Measurements from ENCODE around the gene BRME1. TPM values are rescaled to one million over a fixed set of nuclear protein-coding genes. Genes with fewer than 3 reads are reported as not detected.

BRME1 gene
- total RNA-seq, 2 experiments from 2014 or later: 4.2 to 5.0 TPM

DNA sequence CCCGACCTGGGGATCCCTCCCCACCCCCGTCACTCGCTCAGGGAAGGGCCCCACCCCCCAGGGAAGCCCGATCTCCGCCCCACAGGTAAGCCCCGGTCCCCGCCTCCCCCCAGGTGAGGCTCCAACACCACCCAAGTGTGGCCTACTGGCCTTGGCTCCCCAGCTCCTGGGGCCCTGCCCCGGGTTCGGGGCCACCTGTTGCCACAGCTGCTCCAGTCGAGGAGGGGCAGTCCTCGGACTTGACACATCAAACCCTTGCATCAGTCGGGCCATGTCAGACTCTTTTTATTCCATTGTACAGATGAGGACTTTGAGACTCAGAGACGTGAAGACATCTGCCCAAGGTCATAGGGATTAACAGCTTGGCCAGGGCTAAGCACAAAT is 596 bp upstream of the BRME1 start:
- peak; percentile 42 for DNase-seq
- CTCF ChIA-PET: interaction anchor here (0.9 to 1.2 kb wide), 2 partner anchors 125 to 142 kb away, joined by 3 to 5 read pairs; partner anchors contain the start of gene IL27RA
- H3K4me1 Mint-ChIP-seq (ENCODE audit: low read depth): peaks cover 36% of the 10 kb centered on the region
- POLR2A ChIA-PET: interaction anchor here (1.4 kb wide), 1 partner anchor 10 kb away, joined by 10 read pairs; no protein-coding TSS in a partner anchor
- H3K27me3 Mint-ChIP-seq (ENCODE audit: low read depth): no peaks in the 10 kb centered on the region
- peak overlapping the region; percentile 76 for H3K4me3 Mint-ChIP-seq
- peaks cover 3% of the 10 kb centered on the region for H3K9me3 Mint-ChIP-seq (ENCODE audit: insufficient read depth)
- ATAC-seq: peak; percentile 36
- H3K36me3 Mint-ChIP-seq (ENCODE audit: low read depth): peaks cover 17% of the 10 kb centered on the region
- H3K27ac Mint-ChIP-seq: peak overlapping the region; percentile 53

DNA sequence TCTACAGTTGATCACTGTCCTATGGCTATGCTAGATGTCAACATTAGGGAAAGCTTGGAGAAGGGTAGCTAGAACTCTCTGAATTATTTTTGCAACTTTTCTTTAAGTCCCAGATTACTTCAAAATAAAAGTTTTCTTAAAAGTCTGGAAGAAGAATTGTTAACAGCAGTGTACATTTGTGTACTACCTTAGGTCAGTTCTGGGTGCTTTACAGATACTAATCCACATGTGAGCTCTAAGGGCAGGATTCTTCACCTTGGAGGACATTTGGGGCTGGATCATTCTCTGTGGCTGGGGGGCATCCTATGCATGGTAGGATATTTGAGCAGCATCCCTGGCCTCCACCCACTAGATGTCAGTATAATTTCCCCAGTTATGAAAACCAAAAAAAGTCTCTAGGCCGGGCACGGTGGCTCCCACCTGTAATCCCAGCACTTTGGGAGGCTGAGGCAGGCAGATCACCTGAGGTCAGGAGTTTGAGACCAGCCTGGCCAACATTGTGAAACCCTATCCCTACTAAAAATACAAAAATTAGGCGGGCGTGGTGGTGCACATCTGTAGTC is 2.8 kb downstream of the BRME1 start:
- peaks cover 4% of the 10 kb centered on the region for H3K36me3 Mint-ChIP-seq (ENCODE audit: low read depth)
- H3K9me3 Mint-ChIP-seq (ENCODE audit: insufficient read depth): peaks cover 3% of the 10 kb centered on the region
- H3K27ac Mint-ChIP-seq: peak overlapping the region; percentile 39
- ChIA-PET POLR2A (interaction anchor here (0.6 to 0.9 kb wide), 3 partner anchors 49 to 196 kb away, joined by 3 to 5 read pairs (median 3); partner anchors contain the start of gene IL27RA), CTCF (interaction anchor here (0.7 to 3.2 kb wide), 19 partner anchors 9 to 296 kb away, joined by 3 to 16 read pairs (median 3); partner anchors contain the start of gene IL27RA)
- DNase-seq (peak; percentile 62), ATAC-seq (no peak)
- no peak overlapping the region for H3K4me3 Mint-ChIP-seq
- no peaks in the 10 kb centered on the region for H3K27me3 Mint-ChIP-seq (ENCODE audit: low read depth)
- H3K4me1 Mint-ChIP-seq (ENCODE audit: low read depth): peaks cover 36% of the 10 kb centered on the region

- no peaks in the 10 kb centered on the region for H3K9me3 Mint-ChIP-seq (ENCODE audit: insufficient read depth)
- ChIA-PET POLR2A (interaction anchor here (0.9 kb wide), 1 partner anchor 52 kb away, joined by 3 read pairs; the partner anchor contains the start of gene DCAF15), CTCF (interaction anchor here (0.9 to 1.9 kb wide), 2 partner anchors 18 to 160 kb away, joined by 3 to 6 read pairs; no protein-coding TSS in a partner anchor)
- no peak overlapping the region for H3K4me3 Mint-ChIP-seq
- ATAC-seq (no peak), DNase-seq (no peak)
- peaks cover 19% of the 10 kb centered on the region for H3K4me1 Mint-ChIP-seq (ENCODE audit: low read depth)
- H3K27ac Mint-ChIP-seq: peak overlapping the region; percentile 55
- no peaks in the 10 kb centered on the region for H3K36me3 Mint-ChIP-seq (ENCODE audit: low read depth)
- no peaks in the 10 kb centered on the region for H3K27me3 Mint-ChIP-seq (ENCODE audit: low read depth)
Observed at GRCh38 chr19:13899912-13900584, 5.9 kb downstream of the BRME1 start.

DNA sequence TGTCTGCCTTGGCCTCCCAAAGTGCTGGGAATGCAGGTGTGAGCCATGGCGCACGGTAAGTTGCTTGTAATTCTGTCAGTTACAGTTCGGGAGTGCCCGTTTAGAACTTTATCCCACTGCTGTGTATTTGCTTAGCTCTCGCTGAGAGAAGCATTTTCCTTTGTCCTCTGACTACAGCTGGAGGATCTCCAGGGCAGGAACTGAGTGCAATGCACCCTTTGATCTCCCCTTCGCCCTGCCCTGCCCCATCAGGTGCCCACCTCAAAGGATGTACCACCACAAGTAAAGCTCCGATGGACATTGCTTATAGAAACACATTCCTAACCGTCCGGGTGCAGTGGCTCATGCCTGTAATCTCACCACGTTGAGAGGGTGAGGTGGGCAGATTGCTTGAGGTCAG is 6.5 kb downstream of the BRME1 start:
- DNase-seq: no peak
- no peaks in the 10 kb centered on the region for H3K36me3 Mint-ChIP-seq (ENCODE audit: low read depth)
- H3K4me1 Mint-ChIP-seq (ENCODE audit: low read depth): peaks cover 15% of the 10 kb centered on the region
- H3K4me3 Mint-ChIP-seq: no peak overlapping the region
- ChIA-PET CTCF (interaction anchor here (0.9 to 1.9 kb wide), 3 partner anchors 18 to 160 kb away, joined by 3 to 6 read pairs (median 3); partner anchors contain the start of gene IL27RA), POLR2A (interaction anchor here (0.9 kb wide), 1 partner anchor 53 kb away, joined by 3 read pairs; the partner anchor contains the start of gene DCAF15)
- H3K9me3 Mint-ChIP-seq (ENCODE audit: insufficient read depth): no peaks in the 10 kb centered on the region
- H3K27ac Mint-ChIP-seq: no peak overlapping the region
- ATAC-seq: no peak
- no peaks in the 10 kb centered on the region for H3K27me3 Mint-ChIP-seq (ENCODE audit: low read depth)

DNA sequence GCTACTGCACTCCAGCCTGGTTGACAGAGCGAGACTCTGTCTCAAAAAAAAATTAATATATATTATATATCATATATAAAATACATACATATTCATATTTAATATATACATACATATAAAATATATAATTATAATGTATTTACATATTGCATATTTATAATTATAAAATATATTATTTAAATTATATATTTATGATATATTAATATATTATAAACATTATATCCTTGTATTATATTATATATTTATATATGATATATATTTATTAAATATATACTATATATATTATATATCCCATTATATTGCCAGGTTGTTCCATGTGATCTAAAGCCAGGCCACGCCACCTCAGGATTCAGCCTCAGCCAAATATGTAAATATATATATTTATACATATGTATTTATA is 9.7 kb downstream of the BRME1 start:
- DNase-seq (no peak), ATAC-seq (no peak)
- no peak overlapping the region for H3K27ac Mint-ChIP-seq
- H3K4me3 Mint-ChIP-seq: no peak overlapping the region
- POLR2A ChIA-PET: no interaction called here
- H3K36me3 Mint-ChIP-seq (ENCODE audit: low read depth): no peaks in the 10 kb centered on the region
- H3K4me1 Mint-ChIP-seq (ENCODE audit: low read depth): no peaks in the 10 kb centered on the region
- CTCF ChIA-PET: no interaction called here
- H3K9me3 Mint-ChIP-seq (ENCODE audit: insufficient read depth): no peaks in the 10 kb centered on the region
- H3K27me3 Mint-ChIP-seq (ENCODE audit: low read depth): no peaks in the 10 kb centered on the region

- ChIA-PET POLR2A (no interaction called here), CTCF (interaction anchor here (1.0 to 1.3 kb wide), 2 partner anchors 8 to 178 kb away, joined by 4 to 6 read pairs; partner anchors contain the start of gene MISP3)
- Mint-ChIP-seq H3K4me3 (no peak overlapping the region), H3K4me1 (ENCODE audit: low read depth) (no peaks in the 10 kb centered on the region), H3K27me3 (ENCODE audit: low read depth) (no peaks in the 10 kb centered on the region), H3K27ac (no peak overlapping the region), H3K9me3 (ENCODE audit: insufficient read depth) (no peaks in the 10 kb centered on the region), H3K36me3 (ENCODE audit: low read depth) (no peaks in the 10 kb centered on the region)
- ATAC-seq (no peak), DNase-seq (no peak)
Observed at GRCh38 chr19:13894552-13894951, 11.4 kb downstream of the BRME1 start.

- POLR2A ChIA-PET: interaction anchor here (0.6 kb wide), 2 partner anchors 95 to 136 kb away, joined by 3 to 7 read pairs; no protein-coding TSS in a partner anchor
- H3K9me3 Mint-ChIP-seq (ENCODE audit: insufficient read depth): no peaks in the 10 kb centered on the region
- ATAC-seq (no peak), DNase-seq (no peak)
- CTCF ChIA-PET: no interaction called here
- no peaks in the 10 kb centered on the region for H3K36me3 Mint-ChIP-seq (ENCODE audit: low read depth)
- no peak overlapping the region for H3K27ac Mint-ChIP-seq
- no peaks in the 10 kb centered on the region for H3K27me3 Mint-ChIP-seq (ENCODE audit: low read depth)
- no peaks in the 10 kb centered on the region for H3K4me1 Mint-ChIP-seq (ENCODE audit: low read depth)
- no peak overlapping the region for H3K4me3 Mint-ChIP-seq
Observed at GRCh38 chr19:13892870-13893269, 13.0 kb downstream of the BRME1 start.

- POLR2A ChIA-PET: no interaction called here
- H3K27me3 Mint-ChIP-seq (ENCODE audit: low read depth): no peaks in the 10 kb centered on the region
Observed at GRCh38 chr19:13890136-13890535, 15.8 kb downstream of the BRME1 start.

DNA sequence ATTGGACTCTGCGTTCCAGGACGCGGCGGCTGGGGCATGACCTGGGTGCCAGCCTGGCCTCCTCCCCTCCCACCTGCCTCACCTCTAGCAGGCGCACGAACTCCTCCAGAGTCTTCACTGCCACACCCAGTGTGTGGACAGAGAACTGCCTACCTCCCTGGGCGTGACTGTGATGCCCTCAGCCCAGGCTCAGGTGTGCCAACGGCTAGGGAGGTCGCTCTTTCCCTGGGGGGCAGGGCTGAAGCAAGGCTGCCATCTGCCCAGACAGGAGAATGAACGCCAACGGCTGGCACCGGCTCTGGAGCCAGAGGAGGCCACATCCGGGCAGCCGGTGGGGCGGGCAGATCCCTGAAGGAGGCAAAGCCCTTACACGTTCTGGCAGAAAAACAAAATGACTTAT is 17.6 kb downstream of the BRME1 start:
- POLR2A ChIA-PET: no interaction called here

More at GRCh38 chr19:13890136-13890535, 15.8 kb downstream of the BRME1 start:
- Mint-ChIP-seq H3K4me3 (no peak overlapping the region), H3K36me3 (ENCODE audit: low read depth) (no peaks in the 10 kb centered on the region), H3K27ac (no peak overlapping the region), H3K9me3 (ENCODE audit: insufficient read depth) (no peaks in the 10 kb centered on the region), H3K4me1 (ENCODE audit: low read depth) (peaks cover 24% of the 10 kb centered on the region)
- DNase-seq: no peak
- ATAC-seq: no peak
- CTCF ChIA-PET: interaction anchor here (1.5 kb wide), 1 partner anchor 183 kb away, joined by 5 read pairs; no protein-coding TSS in a partner anchor

DNA sequence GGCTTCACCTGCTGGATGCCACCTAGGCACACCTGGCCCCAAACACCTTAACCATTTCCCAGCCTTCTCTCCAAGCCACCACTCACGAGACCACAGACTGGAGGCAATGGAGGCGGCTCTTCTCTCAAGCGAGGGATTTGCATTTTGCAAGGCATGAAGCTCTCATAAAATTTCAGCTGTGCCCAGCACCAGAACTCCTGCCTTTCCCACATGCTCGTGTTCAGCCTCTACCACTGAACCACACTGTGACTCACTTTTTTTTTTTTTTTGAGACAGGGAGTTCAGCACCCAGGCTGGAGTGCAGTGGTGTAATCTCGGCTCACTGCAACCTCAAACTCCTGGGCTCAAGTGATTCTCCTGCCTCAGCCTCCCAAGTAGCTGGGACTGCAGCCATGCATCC is 18.4 kb downstream of the BRME1 start:
- H3K9me3 Mint-ChIP-seq (ENCODE audit: insufficient read depth): no peaks in the 10 kb centered on the region
- POLR2A ChIA-PET: no interaction called here
- H3K4me3 Mint-ChIP-seq: no peak overlapping the region
- no peaks in the 10 kb centered on the region for H3K36me3 Mint-ChIP-seq (ENCODE audit: low read depth)
- H3K27ac Mint-ChIP-seq: no peak overlapping the region
- peak; percentile 9 for ATAC-seq
- H3K27me3 Mint-ChIP-seq (ENCODE audit: low read depth): peaks cover 4% of the 10 kb centered on the region
- CTCF ChIA-PET: interaction anchor here (0.9 to 2.1 kb wide), 3 partner anchors 15 to 185 kb away, joined by 3 to 9 read pairs (median 3); partner anchors contain the start of gene MISP3
- peaks cover 40% of the 10 kb centered on the region for H3K4me1 Mint-ChIP-seq (ENCODE audit: low read depth)
- no peak for DNase-seq

More for the DNA sequence above, 17.6 kb downstream of the BRME1 start:
- Mint-ChIP-seq H3K36me3 (ENCODE audit: low read depth) (no peaks in the 10 kb centered on the region), H3K9me3 (ENCODE audit: insufficient read depth) (no peaks in the 10 kb centered on the region), H3K27me3 (ENCODE audit: low read depth) (peaks cover 4% of the 10 kb centered on the region), H3K4me3 (no peak overlapping the region), H3K4me1 (ENCODE audit: low read depth) (peaks cover 35% of the 10 kb centered on the region), H3K27ac (no peak overlapping the region)
- DNase-seq (no peak), ATAC-seq (no peak)
- CTCF ChIA-PET: interaction anchor here (0.8 to 1.4 kb wide), 2 partner anchors 8 to 184 kb away, joined by 3 read pairs; no protein-coding TSS in a partner anchor

GRCh38 chr19:13887018-13887436 is 18.9 kb downstream of the BRME1 start:
- Mint-ChIP-seq H3K27me3 (ENCODE audit: low read depth) (peaks cover 4% of the 10 kb centered on the region), H3K36me3 (ENCODE audit: low read depth) (no peaks in the 10 kb centered on the region), H3K4me1 (ENCODE audit: low read depth) (peaks cover 45% of the 10 kb centered on the region), H3K9me3 (ENCODE audit: insufficient read depth) (no peaks in the 10 kb centered on the region), H3K27ac (peak overlapping the region; percentile 30), H3K4me3 (no peak overlapping the region)
- CTCF ChIA-PET: interaction anchor here (0.6 to 2.1 kb wide), 7 partner anchors 16 to 461 kb away, joined by 3 to 9 read pairs (median 3); partner anchors contain the start of genes IL27RA and MISP3
- POLR2A ChIA-PET: no interaction called here
- DNase-seq: peak; percentile 72
- peak; percentile 77 for ATAC-seq
